NCI-H1436 (cell line): Measurements from ENCODE around the gene NRIP3.

Source experiments
- DNase-seq: peaks from one replicate; lab custom pipeline; 2025; lab: John Stamatoyannopoulos, UW

Gene NRIP3

GRCh38 chr11:9003573-9004182 lies at the start of gene NRIP3:
Gene NRIP3, minus strand, starts transcription at chr11:9004001. Its CDS starts 66 bp downstream, at chr11:9003935.
- peak; percentile 54 for DNase-seq

- DNase-seq, result no peak
Observed at GRCh38 chr11:9052316-9052715, 48.5 kb upstream of the NRIP3 start.

- no peak for DNase-seq
Observed at GRCh38 chr11:9049959-9050358, 46.2 kb upstream of the NRIP3 start.

- DNase-seq, result peak; percentile 33
Observed at GRCh38 chr11:9047964-9048523, 44.2 kb upstream of the NRIP3 start.

GRCh38 chr11:9046481-9046880 lies 42.7 kb upstream of the NRIP3 start:
- DNase-seq, result no peak

GRCh38 chr11:9042488-9042887 lies 38.7 kb upstream of the NRIP3 start:
- no peak for DNase-seq

GRCh38 chr11:9041747-9042146 lies 37.9 kb upstream of the NRIP3 start:
- DNase-seq, result no peak

- DNase-seq, result no peak
Observed at GRCh38 chr11:9040410-9040809, 36.6 kb upstream of the NRIP3 start.

- DNase-seq, result no peak
Observed at GRCh38 chr11:9039863-9040262, 36.1 kb upstream of the NRIP3 start.

GRCh38 chr11:9039198-9039597 lies 35.4 kb upstream of the NRIP3 start:
- DNase-seq, result no peak

GRCh38 chr11:9038541-9038940 lies 34.7 kb upstream of the NRIP3 start:
- DNase-seq, result no peak

- DNase-seq, result no peak
Observed at GRCh38 chr11:9037963-9038362, 34.2 kb upstream of the NRIP3 start.

GRCh38 chr11:9037046-9037780 lies 33.4 kb upstream of the NRIP3 start:
- no peak for DNase-seq

- DNase-seq, result no peak
Observed at GRCh38 chr11:9030601-9031000, 26.8 kb upstream of the NRIP3 start.

GRCh38 chr11:9029422-9029821 lies 25.6 kb upstream of the NRIP3 start:
- no peak for DNase-seq

GRCh38 chr11:9028581-9028980 lies 24.8 kb upstream of the NRIP3 start:
- DNase-seq, result no peak

GRCh38 chr11:9025101-9025850 lies 21.5 kb upstream of the NRIP3 start:
- DNase-seq, result no peak

- no peak for DNase-seq
Observed at GRCh38 chr11:9022961-9023680, 19.3 kb upstream of the NRIP3 start.

GRCh38 chr11:9020916-9021315 lies 17.1 kb upstream of the NRIP3 start:
- DNase-seq, result no peak

- no peak for DNase-seq
Observed at GRCh38 chr11:9019861-9020260, 16.1 kb upstream of the NRIP3 start.

- no peak for DNase-seq
Observed at GRCh38 chr11:9017773-9018172, 14.0 kb upstream of the NRIP3 start.
